GM12873 (cell line): Measurements from ENCODE around the gene TNFSF4.

Experiments
- TF ChIP-seq, protein P1 (sequence below): IDR thresholded peaks from 2 replicates; pipeline ENCODE4 v1.5.1; 2012; ENCODE audit warnings: low read depth, mild to moderate bottlenecking, moderate library complexity, low read length, control low read depth; ENCODE audit not compliant: insufficient read depth; ENCODE audit errors: missing control alignments

Gene TNFSF4

DNA sequence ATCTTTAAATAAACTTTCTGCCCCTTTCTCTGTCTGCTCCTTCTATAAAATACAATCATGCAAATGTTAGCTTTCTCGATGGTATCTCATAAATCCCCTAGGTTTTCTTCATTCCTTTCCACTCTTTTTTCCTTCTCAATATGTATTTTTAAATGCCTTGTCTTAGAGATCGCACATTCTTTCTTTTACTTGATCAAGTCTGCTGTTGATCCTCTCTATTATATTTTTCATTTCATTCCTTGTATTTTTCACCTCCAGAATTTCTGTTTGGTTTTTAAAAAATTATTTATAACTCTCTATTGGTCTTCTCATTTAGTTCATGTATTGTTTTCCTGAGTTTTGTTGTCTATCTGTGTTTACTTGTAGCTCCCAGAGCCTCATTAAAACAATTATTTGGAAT lies 36.0 kb downstream of the TNFSF4 start:
- TF ChIP-seq, protein P1, sequence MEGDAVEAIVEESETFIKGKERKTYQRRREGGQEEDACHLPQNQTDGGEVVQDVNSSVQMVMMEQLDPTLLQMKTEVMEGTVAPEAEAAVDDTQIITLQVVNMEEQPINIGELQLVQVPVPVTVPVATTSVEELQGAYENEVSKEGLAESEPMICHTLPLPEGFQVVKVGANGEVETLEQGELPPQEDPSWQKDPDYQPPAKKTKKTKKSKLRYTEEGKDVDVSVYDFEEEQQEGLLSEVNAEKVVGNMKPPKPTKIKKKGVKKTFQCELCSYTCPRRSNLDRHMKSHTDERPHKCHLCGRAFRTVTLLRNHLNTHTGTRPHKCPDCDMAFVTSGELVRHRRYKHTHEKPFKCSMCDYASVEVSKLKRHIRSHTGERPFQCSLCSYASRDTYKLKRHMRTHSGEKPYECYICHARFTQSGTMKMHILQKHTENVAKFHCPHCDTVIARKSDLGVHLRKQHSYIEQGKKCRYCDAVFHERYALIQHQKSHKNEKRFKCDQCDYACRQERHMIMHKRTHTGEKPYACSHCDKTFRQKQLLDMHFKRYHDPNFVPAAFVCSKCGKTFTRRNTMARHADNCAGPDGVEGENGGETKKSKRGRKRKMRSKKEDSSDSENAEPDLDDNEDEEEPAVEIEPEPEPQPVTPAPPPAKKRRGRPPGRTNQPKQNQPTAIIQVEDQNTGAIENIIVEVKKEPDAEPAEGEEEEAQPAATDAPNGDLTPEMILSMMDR: no peak

DNA sequence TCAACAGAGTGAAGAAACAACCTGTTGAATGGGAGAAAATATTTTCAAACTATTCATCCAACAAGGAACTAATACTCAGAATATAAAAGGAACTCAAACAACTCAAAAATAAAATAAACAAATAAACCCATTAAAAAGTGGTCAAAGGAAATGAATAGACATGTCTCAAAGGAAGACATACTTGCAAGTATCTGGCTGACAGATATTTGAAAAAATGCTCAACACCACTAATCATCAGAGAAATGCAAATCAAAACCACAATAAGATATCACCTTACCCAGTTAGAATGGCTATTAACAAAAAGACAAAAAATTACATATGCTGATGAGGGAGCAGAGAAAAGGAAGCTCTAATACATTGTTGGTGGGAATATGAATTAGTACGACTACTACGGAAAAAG lies 38.2 kb downstream of the TNFSF4 start:
- TF ChIP-seq, protein P1: no peak

DNA sequence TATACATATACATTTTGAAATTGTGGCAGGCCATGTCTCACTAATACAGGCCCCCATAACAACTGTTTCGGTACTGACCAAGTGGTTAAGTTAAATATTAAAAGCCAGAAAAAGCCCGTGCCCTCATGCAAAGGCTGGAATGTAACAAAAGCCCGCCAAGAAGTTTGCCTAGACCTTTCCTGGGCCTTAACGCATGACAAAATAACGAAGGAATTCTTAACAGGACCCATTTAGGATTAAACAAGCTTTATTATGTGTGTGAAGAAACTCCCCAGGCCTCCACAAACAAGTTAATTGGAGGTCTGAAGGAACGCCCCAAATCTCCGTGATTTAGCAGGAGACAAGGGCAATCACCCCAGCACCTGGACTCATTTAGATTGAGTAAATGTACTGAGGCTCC lies 42.4 kb downstream of the TNFSF4 start:
- TF ChIP-seq, protein P1: no peak

DNA sequence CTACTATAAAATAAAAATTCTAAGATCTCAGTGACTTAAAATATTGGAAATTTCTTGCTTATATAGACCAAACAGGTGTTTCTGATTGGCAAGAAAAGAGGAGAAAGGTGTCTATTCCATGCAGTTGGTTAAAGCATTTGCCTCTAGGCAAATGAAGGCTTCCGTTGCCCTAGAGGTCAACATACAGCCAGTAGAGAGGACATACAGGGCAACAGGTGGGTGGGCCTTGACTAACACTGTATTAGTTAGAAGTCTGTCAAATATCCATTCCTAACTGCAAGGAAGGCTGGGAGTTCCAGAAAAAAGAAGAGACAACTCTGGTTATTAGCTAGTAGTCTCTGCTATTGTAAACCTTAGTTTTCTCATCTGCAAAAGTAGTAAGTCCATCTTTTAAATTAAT lies 43.0 kb downstream of the TNFSF4 start:
- TF ChIP-seq, protein P1: no peak

DNA sequence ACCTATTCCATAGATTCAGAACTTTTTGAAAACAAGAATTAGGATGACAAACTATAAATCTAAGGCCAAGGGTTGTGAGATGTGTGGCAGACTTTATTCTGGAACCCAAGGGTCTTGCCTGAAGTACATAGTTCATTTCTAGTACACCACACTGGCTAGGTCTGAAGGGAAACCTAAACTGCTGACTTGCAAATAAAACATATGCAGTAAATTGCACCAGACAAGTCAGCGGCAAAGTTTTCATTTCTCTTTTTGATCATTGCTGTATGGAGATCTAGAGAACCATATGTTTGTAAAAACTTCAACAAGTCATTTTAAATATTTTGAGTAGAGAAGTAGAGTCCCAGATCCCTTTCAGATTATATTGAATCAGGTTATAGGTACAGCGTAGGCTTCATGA lies 43.9 kb downstream of the TNFSF4 start:
- TF ChIP-seq, protein P1: no peak

DNA sequence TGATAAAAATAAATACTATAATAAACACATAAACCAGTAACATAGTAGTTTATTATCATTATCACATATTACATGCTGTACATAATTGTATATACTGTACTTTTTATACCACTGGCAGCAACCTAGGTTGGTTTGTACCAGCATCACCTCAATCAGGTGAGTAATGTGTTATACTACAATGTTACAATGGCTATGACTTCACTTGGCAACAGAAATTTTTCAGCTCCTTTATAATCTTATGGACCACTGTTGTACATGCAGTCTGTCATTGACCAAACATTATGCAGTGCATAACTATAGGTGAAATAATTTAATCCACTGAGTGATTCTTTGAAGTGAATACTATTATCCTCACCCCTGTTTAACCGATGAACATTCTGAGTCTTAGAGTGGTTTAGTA lies 44.5 kb downstream of the TNFSF4 start:
- TF ChIP-seq, protein P1: no peak

DNA sequence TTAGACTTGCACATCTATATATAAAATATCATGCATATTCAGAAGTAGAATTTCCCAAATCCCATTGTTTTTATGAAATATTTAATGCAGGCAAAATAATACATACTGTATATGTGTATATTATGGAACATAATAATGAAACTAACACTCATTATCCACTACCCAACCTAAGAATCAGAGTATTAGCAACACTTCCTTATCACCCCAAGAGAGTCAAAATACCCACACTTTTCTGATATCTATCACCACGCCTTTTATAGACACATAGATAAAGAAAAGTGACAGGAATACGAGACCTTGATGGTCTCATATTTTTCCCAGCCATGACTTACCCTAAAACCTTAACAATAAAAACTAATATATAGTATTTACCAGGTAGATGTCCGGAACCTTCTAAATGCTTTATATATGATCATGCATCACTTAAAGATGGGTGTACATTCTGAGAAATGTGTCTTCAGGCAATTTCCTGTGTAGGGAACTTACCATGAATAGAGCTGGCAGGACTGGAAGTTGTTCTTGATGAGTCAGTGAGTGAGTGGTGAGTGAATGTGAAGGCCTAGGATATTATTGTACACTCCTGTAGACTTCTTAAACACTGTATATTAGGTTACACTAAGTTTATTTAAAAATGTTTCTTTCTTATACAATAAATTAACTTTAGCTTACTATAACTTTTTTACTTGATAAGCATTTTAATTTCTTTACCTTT lies 45.5 kb downstream of the TNFSF4 start:
- TF ChIP-seq, protein P1: no peak

DNA sequence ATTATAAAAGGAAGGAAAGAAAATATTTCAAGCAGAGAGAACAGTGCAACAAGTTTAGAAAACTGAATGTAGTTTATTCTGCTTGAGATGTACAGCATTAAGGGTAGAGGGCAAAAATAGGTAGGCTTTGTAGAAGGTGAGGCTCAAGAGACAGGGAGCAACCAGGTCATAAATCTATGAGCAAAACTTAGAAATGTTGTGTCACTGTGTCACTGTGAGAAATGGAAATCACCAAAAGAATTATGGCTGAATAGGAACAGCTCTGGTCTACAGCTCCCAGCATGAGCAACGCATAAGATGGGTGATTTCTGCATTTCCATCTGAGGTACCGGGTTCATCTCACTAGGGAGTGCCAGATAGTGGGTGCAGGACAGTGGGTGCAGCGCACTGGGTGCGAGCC lies 53.6 kb downstream of the TNFSF4 start:
- TF ChIP-seq, protein P1: no peak
